AG09309 (cell line): ENCODE measurements around the gene RAPGEF1.
A peak's percentile ranks its signal among the peaks of the same experiment; 100 is the strongest.

Experiments used
- DNase-seq: peaks from one replicate; pipeline ENCODE4 v3.0.0-alpha.2; 2010; ENCODE audit warnings: low read depth
- H3K4me3 ChIP-seq: 2 replicates; pipeline ENCODE4 v1.5.1; 2011; ENCODE audit warnings: mild to moderate bottlenecking, low read depth, low read length, moderate library complexity; ENCODE audit not compliant: control insufficient read depth
- CTCF ChIP-seq: IDR thresholded peaks from 2 replicates; pipeline ENCODE4 v1.5.1; 2011; ENCODE audit warnings: mild to moderate bottlenecking, low read depth, low read length, inconsistent platforms; ENCODE audit not compliant: insufficient read depth, control insufficient read depth; ENCODE audit errors: missing control alignments

The RAPGEF1 gene

GRCh38 chr9:131591845-131592208 lies 148.0 kb downstream of the RAPGEF1 start:
- no peak overlapping the region for H3K4me3 ChIP-seq
- TF ChIP-seq CTCF = no peak

GRCh38 chr9:131590907-131591844 lies 148.7 kb downstream of the RAPGEF1 start:
- peak; percentile 92 for TF ChIP-seq CTCF
- peak; percentile 28 for DNase-seq
- no peak overlapping the region for H3K4me3 ChIP-seq

More at GRCh38 chr9:131591845-131592208, 148.0 kb downstream of the RAPGEF1 start:
- DNase-seq = no peak

- H3K4me3 ChIP-seq = no peak overlapping the region
- TF ChIP-seq CTCF = no peak
- DNase-seq = no peak
These were observed 149.4 kb downstream of the RAPGEF1 start for GRCh38 chr9:131590449-131590848.

GRCh38 chr9:131589993-131590392 lies 149.9 kb downstream of the RAPGEF1 start:
- no peak overlapping the region for H3K4me3 ChIP-seq
- DNase-seq = no peak
- no peak for TF ChIP-seq CTCF

GRCh38 chr9:131589124-131589711 lies 150.7 kb downstream of the RAPGEF1 start:
- no peak overlapping the region for H3K4me3 ChIP-seq
- TF ChIP-seq CTCF = no peak
- DNase-seq = no peak

GRCh38 chr9:131588396-131588795 lies 151.5 kb downstream of the RAPGEF1 start:
- DNase-seq = no peak

More at GRCh38 chr9:131588396-131588795, 151.5 kb downstream of the RAPGEF1 start:
- no peak for TF ChIP-seq CTCF
- no peak overlapping the region for H3K4me3 ChIP-seq
